Brain pericyte (primary cell): ENCODE results near the gene DNPEP.

Experiments
- DNase-seq: peaks from one replicate; pipeline ENCODE4 v3.0.0-alpha.2; 2012; ENCODE audit warnings: low read depth, low spot score

Gene DNPEP

DNA sequence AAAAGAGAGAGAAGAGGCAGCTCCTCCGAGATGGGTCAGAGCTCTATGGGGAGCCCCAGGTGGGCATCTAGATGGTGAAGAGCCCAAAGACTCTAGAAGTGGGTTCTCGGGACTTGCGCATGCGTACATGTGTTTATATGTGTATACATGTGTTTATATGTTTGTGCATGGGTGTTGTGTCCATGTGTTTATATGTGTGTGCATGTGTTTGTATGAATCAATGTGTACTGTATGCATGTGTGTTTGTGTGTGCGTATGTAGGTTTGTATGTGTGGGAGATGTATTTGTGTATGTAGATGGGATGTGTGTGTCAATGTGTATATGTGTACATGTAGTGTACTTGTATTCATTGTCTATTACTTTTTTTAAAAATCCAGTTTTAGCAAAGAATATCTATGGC is 25.6 kb downstream of the DNPEP start:
- DNase-seq = no peak

DNA sequence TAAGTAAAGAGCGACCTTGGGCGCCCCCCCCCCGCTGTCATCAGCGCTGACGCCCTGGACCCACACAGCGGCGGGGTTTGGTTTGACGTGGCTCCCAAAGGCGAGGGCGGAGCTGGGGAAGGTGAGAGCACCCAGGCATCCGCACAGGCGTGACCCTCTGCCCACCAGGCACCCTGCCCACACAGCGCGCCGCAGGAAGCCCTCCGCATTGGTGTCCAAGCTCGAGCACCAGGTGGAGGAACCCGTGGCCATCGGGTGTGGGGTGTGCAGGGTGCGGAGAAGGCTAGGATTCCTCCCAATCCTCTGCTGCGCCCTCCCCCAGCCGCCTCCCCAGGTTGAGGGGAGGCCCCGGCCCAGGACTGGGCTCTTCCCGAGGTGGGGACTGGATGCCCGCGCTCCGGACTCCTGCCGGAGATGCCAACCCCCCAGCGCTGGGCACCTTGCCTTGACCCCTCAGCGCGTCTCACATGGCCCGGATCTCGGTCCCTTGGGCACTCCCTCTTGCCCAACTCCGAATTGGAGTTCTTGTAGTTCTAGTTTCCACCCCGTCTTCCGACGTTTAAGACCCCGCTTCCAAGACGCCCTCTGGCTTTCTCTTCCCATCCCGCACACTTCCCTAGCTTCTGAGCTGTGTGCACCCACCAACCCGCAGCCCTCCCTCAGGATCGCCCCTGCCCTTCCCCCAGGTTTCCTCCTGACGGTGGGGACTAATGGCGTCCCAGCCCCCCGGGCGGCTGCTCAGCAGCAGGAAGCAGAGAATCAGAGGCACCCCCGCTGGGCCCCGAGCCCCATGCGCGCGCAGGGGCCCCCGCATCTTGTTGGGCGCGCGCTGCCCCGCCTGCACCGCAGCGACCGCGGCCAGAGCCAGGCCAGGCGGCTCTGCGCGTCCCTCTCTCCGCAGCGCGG is 29.3 kb downstream of the DNPEP start:
- no peak for DNase-seq

DNA sequence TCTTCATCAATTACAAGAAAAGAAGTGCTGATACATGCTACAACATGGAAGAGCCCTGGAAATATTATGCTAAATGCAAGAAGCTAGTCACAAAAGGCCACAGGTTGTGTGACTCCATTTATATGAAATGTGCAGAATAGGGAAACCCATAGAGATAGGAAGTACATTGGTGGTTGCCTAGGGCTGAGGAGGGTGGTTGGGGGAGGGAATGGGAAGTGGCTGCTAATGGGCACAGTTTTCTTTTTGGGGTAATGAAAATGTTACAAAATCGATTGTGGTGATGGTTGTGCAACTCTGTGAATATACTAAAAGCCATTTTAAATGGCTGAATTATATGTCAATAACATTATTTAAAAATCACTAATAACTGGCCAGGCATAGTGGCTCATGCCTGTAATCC is 30.9 kb downstream of the DNPEP start:
- DNase-seq = no peak

DNA sequence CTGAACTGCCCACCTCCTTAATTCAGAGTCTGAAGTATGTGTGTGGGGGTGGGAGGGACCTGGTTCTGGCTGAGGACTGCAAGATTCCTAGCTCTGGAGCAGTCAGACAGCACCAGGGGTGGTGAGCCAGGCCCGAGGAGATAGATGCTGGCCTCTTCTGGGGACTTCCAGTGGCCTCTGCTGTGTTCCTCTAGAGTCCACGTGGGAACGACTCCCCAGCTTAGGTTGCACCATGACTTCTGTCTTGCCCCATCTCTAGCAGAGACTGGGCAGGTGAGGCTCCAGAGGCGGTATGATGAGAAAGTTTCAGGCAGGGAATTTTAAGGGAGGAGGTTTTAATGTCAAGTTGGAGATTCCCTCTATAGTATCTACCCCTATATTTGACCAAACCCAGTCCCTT is 33.1 kb downstream of the DNPEP start:
- DNase-seq = no peak

DNA sequence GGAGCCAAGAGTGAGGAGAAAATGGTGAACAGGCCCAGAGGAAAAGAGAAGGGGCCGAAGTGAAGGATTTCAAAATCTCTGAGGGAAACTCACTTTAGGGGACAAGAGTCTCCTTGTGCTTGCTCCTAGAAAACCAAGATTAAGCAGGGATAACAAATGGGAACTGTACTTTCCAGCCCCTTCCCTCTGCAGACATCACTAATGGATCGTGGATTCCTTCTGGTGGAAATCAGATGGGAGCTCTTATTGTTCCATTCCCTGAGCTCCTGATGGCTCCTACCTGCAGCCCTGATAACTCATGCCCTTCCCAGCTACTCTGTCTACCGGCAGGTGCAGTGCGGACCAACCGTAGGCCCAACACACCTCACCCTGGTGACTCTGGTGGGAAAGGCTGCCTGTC is 34.6 kb downstream of the DNPEP start:
- DNase-seq = no peak

DNA sequence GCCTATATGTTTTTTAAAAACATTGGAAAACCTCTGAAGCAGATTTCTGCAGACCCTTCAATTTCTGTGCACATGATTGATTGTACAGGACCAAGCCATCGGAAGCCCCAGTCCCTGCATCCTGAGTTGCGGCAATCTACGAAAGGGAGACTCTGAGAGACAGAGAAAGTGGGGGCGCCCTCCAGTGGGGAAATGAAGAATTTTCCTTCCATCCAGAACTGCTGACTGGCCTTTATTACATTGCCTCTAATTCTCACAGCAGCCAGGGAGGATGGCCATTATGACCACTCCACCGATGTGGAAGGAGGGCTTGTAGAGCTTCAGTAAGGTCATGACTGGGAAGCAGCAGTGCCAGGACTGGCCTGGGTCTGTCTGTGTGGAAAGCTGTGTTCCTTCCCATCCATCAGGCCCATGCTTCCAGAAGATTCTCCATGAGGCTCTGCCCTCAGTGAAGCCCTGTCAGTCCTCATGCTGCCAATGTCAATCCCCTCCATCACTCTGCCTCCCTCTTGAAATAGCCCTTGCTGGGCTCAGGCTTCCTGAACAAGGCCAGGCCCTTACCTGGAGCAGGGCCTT is 35.2 kb downstream of the DNPEP start:
- no peak for DNase-seq

DNA sequence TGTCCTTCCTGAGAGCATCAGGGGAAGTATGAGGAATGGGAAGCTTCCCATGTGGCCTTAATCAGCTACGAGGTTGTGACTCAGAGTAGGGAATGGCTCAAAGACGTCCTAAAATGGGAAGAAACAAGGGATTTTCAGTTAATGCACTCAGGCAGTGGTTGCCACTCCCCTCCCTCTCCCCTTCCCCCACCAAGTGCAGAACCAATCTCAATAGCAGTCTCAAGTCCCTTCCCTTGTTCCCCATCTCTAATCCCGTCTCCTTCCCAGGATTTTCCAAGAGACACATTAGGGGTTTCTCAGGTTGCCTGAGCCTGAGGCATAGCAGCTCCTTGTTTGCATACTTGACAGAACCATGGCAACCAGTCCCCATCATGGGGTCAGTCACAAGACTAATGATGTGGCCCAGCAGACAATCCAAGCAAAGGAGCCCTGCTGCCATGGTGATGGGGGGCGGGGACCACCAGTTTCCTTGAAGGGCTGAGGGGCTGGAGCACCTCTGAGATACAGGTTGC is 36.9 kb downstream of the DNPEP start:
- DNase-seq = no peak

DNA sequence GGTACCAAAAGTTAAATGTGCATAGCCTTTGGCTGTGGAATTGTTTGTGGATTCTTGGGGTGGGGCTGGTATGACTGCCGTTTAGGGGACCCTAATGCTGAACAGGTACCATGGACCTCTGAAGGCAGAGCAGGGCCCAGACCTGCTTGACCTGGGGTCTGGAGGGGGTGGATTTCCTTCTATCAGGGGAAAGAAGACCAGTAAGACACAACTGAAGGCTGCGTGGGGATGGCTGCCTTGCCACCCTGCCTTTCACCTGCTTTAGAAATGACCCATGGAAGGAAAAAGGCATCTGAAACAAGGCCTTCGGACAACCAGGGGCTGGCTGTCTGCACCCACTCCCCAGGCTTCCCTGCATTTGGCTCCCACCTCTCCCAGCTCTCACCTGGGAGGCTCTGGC is 37.5 kb downstream of the DNPEP start:
- DNase-seq = no peak

DNA sequence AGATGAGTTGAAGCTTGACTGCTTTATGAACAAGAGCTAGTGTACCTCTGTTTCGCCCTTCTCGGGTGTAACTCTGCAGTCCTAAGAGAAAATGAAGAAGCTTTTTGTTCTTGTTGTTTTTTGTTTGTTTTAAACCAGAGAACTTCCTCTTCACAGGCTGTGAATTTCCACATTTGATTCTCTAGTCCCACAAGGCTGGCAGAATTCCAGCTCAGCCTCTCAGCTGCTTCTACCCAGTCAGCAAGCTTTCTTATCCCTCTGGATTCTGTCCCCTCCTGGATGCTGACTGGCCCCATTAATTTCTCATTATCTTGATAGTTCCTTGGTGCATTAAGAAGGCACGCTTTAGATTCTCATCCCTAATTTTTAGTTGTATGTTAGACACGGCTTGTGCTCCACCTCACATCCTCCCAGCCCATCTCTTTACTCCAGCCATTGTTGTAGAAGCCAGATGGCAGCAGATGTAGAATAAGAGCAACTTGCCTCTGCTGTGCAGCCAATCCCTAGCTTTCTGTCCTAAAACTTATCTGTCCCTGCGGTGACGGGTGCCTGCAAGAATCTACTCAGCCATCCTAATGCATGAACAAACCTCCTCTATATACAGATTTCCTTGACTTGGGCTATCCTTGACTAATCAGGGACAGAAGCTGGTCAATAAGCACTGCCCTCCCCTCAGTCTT is 42.8 kb downstream of the DNPEP start:
- no peak for DNase-seq

DNA sequence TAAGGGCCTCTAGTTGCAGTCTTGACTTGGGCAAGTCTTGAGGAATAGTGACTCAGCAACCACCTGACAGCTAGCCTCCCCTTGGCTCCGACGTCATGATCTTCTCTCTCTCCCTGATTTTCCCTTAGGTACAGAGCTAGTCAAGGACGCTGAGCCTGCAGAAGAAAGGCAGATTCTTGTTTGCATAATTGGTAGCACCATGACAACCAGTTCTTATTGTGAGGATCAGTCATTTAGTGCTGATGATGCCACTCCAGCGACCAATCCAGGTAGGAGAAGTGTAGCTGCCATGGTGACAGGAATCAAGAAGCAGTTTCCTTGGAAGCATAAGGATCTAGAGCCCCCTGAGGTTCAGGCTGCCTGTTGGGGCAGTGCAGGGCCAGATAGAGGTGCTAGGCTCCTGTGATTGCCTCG is 52.3 kb downstream of the DNPEP start:
- DNase-seq = no peak

DNA sequence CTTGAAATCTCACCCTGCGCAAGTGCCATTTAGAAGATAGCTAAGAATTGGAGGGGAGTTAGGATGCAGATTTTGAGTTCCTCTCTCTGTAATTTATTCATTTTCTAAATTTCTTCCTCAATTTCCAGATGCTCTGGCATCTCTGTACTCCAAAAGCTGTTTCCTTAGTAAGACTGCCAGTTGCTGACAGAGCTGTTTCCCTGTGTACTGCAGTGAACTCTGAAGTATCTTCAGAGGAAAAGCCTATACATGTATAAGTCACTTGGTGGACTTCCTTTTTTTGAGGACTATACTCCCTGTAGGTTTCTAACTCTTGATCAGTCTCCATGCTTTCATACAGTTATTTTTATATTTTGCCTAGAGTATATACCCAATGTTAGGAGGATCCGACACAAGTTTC is 53.6 kb downstream of the DNPEP start:
- DNase-seq = no peak

DNA sequence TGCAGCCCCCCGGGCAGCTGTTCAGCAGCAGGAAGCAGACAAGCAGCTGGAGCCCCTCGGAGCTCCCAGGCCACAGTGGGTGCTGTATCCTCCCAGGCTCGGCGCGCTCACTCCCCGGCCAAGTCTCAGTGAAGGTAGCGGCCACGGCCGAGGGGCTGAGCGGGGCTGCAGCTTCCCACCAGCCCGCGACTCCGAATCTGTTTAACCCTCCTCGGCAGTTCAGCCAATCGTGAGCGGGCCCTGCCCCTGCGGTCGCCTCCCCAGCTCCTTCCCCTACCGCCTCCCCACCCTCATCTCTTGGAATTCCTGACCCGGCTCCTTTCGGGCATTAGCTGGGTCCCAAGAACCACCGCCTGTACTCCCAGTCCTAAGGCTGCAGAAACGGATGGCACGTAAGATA is 55.2 kb downstream of the DNPEP start, which contains the start of gene RESP18:
Gene RESP18 (minus strand): TSS at position 203 of the 400 bp plus-strand sequence.
- no peak for DNase-seq

DNA sequence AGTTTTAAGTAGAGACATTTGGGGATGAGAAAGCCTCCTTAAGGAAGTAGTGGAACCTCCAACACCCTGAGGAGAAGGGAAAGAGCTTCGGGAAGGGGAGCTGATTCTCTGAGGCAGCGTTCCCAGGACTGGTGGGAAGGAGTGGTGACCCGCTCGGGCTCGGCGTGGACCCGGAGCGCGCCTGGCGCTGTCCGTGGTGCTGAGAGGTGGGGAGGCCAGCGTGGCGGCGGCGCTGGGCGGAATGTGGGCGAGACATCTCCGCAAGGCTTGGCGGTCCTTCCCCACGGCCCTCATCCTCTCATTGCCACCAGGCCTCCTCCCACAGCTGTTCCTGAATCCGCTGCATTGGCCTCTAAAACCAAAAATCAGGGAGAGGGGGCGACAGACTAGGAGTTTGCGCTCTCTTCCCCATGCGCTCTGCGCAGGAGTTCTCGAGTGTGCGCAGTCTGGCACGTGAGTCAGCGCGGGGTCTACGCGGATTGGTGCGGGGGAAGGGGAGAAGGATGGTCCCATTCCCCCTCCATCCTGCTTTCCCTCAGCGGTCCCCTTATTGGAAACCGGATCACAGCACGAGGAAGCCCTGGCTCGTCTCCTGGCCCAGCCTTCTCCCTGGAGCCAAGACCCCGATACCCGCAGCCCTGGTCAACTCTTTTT is 56.0 kb downstream of the DNPEP start:
- DNase-seq = no peak

DNA sequence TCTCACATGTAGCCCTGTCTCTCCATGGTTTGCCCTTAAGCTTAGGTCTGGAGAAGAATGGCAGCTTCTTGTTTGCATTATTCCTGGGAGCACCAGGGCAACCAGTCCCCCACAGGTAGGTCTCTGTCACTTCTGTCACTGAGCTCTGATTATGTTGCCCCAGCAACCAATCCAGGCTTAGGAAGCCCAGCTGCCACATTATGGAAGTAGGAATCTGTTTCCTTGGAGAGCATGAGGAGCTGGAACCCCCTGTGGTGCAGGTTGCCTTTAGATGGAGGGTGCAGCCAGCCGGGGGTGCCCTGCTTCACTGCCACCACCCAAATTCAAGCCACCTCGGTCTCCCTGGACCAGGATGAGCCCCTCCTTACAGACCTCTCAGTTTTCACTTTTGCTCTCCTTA is 60.0 kb downstream of the DNPEP start:
- no peak for DNase-seq

DNA sequence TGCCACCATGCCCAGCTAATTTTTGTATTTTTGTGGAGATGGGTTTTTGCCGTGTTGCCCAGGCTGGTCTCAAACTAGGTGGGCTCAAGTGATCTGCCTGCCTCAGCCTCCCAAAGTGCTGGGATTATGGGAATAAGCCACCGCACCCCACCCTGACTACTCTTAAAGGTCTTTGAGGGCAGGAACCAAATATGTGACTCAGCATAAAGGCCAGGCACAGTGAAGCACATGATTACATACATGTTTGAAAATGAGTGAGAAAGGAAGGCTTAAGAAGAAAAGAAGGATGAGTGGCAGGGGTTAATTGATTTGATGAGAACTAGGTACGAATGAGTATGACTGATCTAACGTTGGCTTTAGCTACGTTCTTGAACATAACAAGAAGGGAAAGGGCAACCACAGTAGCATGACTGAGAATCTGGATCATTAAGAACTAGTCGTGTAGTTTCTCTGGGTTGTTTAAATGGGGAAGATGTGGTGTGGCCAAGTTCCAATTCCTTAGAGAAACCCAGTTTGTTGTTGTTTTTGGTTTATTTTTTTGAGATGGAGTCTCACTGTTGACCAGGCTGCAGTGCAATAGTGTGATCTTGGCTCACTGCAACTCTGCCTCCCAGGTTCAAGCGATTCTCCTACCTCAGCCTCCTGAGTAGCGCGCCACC is 61.9 kb downstream of the DNPEP start:
- no peak for DNase-seq

DNA sequence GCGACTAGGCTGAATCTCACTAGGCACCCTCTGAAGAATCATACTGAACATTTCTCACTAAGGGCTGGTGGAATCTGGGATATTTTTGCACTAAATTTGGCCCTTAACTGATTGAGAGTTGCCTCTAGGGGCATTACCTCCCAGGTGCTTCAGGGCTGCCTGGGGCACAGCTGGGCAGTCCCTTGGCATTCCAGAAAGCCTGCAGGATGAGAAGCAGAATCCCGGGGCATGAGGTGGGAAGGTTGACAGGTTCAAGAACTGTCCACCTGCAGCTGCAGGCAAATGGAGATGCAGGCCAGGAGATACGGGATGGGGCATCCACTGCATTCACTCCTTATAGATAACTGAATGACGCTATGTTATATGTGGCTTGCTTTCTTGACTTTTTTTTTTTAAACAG is 62.6 kb downstream of the DNPEP start:
- DNase-seq = no peak

DNA sequence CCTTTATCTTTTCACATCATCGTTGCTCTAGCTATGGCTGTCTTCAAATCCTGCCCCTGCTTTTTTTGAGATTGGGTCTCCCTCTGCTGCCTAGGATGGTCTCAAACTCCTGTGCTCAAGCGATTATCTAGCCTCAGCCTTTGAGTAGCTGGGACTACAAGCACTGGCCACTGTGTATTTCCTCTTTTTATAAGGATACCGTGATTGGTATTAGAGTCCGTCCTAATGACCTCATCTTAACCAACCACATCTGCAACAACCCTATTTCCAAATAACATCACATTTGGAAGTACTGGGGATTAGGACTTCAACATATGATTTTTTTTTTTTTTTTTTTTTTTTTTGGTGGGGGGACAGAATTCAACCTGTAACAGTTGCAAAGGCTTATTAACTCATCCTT is 64.3 kb downstream of the DNPEP start:
- DNase-seq = no peak
